ENCODE results near the gene KIAA1671. TPM values are rescaled to one million over a fixed set of nuclear protein-coding genes. Genes with fewer than 3 reads are reported as not detected.
"Not testable (repeated sequence)": the region's sequence is repeated elsewhere in the genome, so short reads cannot be mapped to it uniquely, and the experiment has no call there.

KIAA1671 gene
- polyA plus RNA-seq, 2 donors, result 14.2 to 17.7 TPM

DNA sequence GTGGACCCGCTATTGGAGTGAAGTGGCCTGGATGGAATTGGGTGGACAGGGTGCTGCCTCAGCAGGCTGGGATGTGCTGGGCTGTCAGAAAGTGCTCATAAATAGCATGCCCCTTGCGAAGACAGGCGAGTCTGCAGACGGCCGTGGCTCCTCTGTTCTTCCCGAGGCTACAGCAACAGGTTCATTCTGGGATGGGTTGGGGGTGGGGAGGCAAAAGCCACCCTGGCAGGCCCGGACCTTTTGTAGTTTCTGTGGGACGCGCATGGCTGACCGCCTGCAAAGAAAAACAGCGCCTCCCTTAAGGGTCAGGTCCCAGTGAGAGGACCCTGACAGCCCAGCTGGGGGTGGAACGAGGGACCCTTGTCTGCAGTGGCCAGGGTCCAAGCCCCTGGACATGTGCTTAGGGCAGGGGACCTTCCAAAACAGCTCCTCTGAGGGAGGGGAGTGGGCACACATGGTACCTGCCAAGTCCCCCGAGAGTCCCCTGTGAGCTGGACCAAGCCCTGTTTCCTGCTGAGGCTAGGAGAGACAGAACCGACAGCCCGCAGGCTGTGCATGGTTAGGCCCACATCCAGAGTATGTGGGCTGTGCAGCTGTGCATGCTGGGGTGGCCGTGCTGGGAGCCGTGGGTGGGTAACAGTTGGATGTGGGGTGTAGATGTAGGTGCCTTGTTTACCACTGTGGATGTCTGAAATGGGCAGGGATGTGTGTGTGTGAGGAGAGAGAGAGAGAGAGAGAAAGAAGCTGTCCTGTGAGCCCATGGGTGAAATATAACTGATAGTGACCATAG, 247.4 kb downstream of the KIAA1671 start, which contains the start of gene CRYBB3:
CRYBB3 (plus strand) TSS at position 128 of the 790 bp plus-strand sequence. CDS start 1,539 bp downstream, outside the sequence.
- no peak within 1 kb of the TSS for H3K4me3 ChIP-seq (ENCODE audit: low read depth in 1 of 2, low read length in 2 of 2)
- no peaks in the 10 kb centered on the region for H3K9me3 ChIP-seq (ENCODE audit: control insufficient read depth in 2 of 2, insufficient read depth in 1 of 2, low read depth in 1 of 2, low read length in 1 of 2)
- 66 to 72% methylated on average over 17 of the region's 17 CpGs for WGBS, 2 donors
- no peaks in the 10 kb centered on the region for H3K4me1 ChIP-seq (ENCODE audit: control insufficient read depth in 2 of 2, insufficient read depth in 2 of 2, low read length in 1 of 2)
- H3K27me3 ChIP-seq (ENCODE audit: control insufficient read depth in 1 of 2, insufficient read depth in 2 of 2, low read length in 2 of 2), result no peaks in the 10 kb centered on the region
- no peak within 1 kb of the TSS for H3K27ac ChIP-seq (ENCODE audit: low read depth in 2 of 2, low read length in 1 of 2)
- H3K36me3 ChIP-seq (ENCODE audit: control insufficient read depth in 2 of 2, insufficient read depth in 2 of 2, low read length in 1 of 2), result peaks cover 0 to 23% of the 10 kb centered on the region in 2 donors

DNA sequence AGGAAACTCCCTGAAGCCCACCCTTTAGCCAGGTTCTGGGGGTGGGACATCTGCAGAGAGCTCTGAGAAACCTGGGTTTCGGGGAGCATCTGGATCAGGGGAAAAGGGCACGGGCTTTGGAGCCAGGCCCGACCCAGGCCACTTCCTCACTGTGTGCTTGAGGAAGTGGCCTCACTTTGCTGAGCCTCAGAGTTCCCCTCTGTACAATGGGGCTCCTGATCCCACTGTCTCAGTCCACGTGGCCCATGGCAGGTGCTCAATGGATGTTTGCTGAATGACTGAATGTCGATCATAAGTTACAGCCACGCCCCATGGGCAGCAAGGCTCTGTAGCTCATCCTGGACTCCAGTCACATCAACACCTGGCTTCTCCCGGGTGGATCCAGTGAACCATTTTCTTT, 248.5 kb downstream of the KIAA1671 start:
- WGBS, 2 donors, result 67 to 68% methylated on average over 7 of the region's 7 CpGs
- H3K9me3 ChIP-seq (ENCODE audit: control insufficient read depth in 2 of 2, insufficient read depth in 1 of 2, low read depth in 1 of 2, low read length in 1 of 2), result no peaks in the 10 kb centered on the region
- peaks cover 0 to 19% of the 10 kb centered on the region in 2 donors for H3K36me3 ChIP-seq (ENCODE audit: control insufficient read depth in 2 of 2, insufficient read depth in 2 of 2, low read length in 1 of 2)
- H3K4me1 ChIP-seq (ENCODE audit: control insufficient read depth in 2 of 2, insufficient read depth in 2 of 2, low read length in 1 of 2), result no peaks in the 10 kb centered on the region
- H3K27me3 ChIP-seq (ENCODE audit: control insufficient read depth in 1 of 2, insufficient read depth in 2 of 2, low read length in 2 of 2), result no peaks in the 10 kb centered on the region
- H3K27ac ChIP-seq (ENCODE audit: low read depth in 2 of 2, low read length in 1 of 2), result no peak overlapping the region
- H3K4me3 ChIP-seq (ENCODE audit: low read depth in 1 of 2, low read length in 2 of 2), result no peak overlapping the region

DNA sequence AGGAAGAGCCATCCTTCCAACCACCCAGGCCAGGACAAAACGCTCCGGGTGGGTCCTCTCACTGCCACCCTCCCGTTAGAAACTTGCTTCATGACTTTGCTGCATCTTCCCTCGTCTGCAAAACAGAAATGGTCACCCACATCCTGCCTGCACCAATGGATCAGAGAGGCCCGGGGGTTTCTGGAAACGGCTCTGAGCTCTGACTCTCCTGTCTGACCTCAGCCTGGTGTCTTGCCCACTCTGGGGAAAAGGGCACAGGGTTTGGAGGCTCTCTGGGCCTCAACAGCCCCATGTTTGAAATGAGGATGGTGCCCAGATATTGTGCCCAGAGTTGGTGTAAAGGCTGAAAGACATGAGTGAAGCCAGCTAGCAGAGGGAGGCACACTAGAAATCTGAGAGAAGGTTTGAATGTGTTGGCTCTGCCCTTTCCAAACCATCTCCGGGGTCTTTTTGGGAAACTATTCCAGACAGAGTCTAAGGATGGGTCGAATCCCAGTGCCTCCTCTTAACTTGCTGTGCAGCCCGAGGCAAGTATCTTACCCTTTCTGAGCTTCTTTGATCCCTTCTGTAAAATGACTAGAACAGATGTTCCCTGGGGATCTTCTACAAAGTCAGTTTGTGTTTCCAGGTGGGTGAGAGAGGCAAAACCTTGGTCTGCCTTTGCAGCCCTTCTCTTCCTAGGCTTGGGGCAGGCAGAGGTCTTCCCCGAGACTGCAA, 249.2 kb downstream of the KIAA1671 start:
- 58 to 66% methylated on average over 10 of the region's 10 CpGs for WGBS, 2 donors
- no peaks in the 10 kb centered on the region for H3K9me3 ChIP-seq (ENCODE audit: control insufficient read depth in 2 of 2, insufficient read depth in 1 of 2, low read depth in 1 of 2, low read length in 1 of 2)
- H3K27me3 ChIP-seq (ENCODE audit: control insufficient read depth in 1 of 2, insufficient read depth in 2 of 2, low read length in 2 of 2), result no peaks in the 10 kb centered on the region
- H3K36me3 ChIP-seq (ENCODE audit: control insufficient read depth in 2 of 2, insufficient read depth in 2 of 2, low read length in 1 of 2), result peaks cover 0 to 17% of the 10 kb centered on the region in 2 donors
- no peaks in the 10 kb centered on the region for H3K4me1 ChIP-seq (ENCODE audit: control insufficient read depth in 2 of 2, insufficient read depth in 2 of 2, low read length in 1 of 2)
- no peak overlapping the region for H3K4me3 ChIP-seq (ENCODE audit: low read depth in 1 of 2, low read length in 2 of 2)
- no peak overlapping the region for H3K27ac ChIP-seq (ENCODE audit: low read depth in 2 of 2, low read length in 1 of 2)

DNA sequence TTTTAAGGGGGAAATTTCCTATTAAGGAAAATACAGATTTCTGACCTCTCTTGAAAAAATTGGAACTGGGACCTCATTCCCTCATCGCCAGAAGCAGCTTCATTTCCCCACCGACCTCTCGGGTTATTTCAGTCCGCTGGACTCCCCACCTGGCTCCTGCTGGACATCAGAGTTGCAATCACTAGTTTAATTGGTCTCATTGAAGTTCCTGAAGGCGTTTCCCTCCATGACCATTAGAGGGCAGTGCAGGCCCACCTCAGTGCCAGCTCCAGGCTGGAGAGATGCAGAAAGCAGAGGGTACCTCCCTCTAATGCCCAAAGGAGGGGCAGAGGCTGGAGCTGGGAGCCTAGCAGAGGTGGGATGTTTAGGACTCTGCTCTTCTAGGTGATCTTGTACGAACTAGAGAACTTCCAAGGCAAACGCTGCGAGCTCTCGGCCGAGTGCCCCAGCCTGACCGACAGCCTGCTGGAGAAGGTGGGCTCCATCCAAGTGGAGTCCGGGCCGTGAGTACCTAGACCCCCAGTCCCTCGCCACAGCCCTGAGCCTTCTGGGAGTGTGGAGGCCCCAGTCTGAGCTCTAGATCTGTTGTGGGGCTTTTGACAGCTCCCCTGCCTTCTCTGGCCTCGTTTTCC, 249.9 kb downstream of the KIAA1671 start:
- no peaks in the 10 kb centered on the region for H3K27me3 ChIP-seq (ENCODE audit: control insufficient read depth in 1 of 2, insufficient read depth in 2 of 2, low read length in 2 of 2)
- 54 to 58% methylated on average over 15 of the region's 15 CpGs for WGBS, 2 donors
- no peaks in the 10 kb centered on the region for H3K9me3 ChIP-seq (ENCODE audit: control insufficient read depth in 2 of 2, insufficient read depth in 1 of 2, low read depth in 1 of 2, low read length in 1 of 2)
- no peak overlapping the region for H3K27ac ChIP-seq (ENCODE audit: low read depth in 2 of 2, low read length in 1 of 2)
- H3K4me1 ChIP-seq (ENCODE audit: control insufficient read depth in 2 of 2, insufficient read depth in 2 of 2, low read length in 1 of 2), result no peaks in the 10 kb centered on the region
- no peak overlapping the region for H3K4me3 ChIP-seq (ENCODE audit: low read depth in 1 of 2, low read length in 2 of 2)
- H3K36me3 ChIP-seq (ENCODE audit: control insufficient read depth in 2 of 2, insufficient read depth in 2 of 2, low read length in 1 of 2), result peaks cover 0 to 15% of the 10 kb centered on the region in 2 donors

DNA sequence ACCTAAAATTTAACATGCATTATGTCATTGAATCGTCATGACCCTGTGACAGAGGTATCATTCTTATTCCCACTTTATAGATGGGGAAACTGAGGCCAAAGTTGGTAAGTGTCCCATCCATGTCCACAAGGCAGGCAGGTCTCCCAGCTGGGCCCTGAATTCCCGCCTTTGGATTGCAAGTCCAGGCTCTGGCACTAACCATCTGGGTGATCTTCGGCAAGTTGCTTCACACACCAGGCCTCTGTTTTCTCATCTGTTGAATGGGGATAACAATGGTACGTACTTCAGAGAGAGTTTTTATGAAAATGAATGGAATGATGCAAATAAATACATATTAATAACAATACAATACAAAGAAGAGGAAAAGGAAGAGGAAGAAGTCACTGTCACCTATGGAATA, 250.6 kb downstream of the KIAA1671 start:
- 87 to 90% methylated on average over 4 of the region's 4 CpGs for WGBS, 2 donors
- H3K27ac ChIP-seq (ENCODE audit: low read depth in 2 of 2, low read length in 1 of 2), result no peak overlapping the region
- H3K36me3 ChIP-seq (ENCODE audit: control insufficient read depth in 2 of 2, insufficient read depth in 2 of 2, low read length in 1 of 2), result peaks cover 0 to 8% of the 10 kb centered on the region in 2 donors
- H3K4me3 ChIP-seq (ENCODE audit: low read depth in 1 of 2, low read length in 2 of 2), result no peak overlapping the region
- H3K9me3 ChIP-seq (ENCODE audit: control insufficient read depth in 2 of 2, insufficient read depth in 1 of 2, low read depth in 1 of 2, low read length in 1 of 2), result no peaks in the 10 kb centered on the region
- H3K4me1 ChIP-seq (ENCODE audit: control insufficient read depth in 2 of 2, insufficient read depth in 2 of 2, low read length in 1 of 2), result no peaks in the 10 kb centered on the region
- no peaks in the 10 kb centered on the region for H3K27me3 ChIP-seq (ENCODE audit: control insufficient read depth in 1 of 2, insufficient read depth in 2 of 2, low read length in 2 of 2)

DNA sequence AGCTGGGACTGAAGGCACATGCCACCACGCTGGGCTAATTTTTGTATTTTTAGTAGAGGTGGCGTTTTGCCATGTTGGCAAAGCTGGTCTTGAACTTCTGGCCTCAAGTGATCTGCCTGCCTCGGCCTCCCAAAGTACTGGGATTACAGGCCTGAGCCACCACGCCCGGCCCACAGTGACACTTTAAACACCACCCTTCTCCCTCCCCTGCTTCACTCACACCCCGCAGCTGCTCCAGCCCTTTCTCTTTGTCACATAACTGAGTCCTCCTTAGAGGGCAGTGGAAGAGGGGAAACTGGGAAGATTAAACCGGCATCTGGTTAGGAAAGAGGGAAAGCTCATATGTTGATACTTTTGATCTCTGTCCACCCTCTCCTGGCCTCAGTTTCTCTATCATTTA, 252.0 kb downstream of the KIAA1671 start:
- H3K9me3 ChIP-seq (ENCODE audit: control insufficient read depth in 2 of 2, insufficient read depth in 1 of 2, low read depth in 1 of 2, low read length in 1 of 2); H3K36me3 ChIP-seq (ENCODE audit: control insufficient read depth in 2 of 2, insufficient read depth in 2 of 2, low read length in 1 of 2); H3K4me1 ChIP-seq (ENCODE audit: control insufficient read depth in 2 of 2, insufficient read depth in 2 of 2, low read length in 1 of 2); H3K27ac ChIP-seq (ENCODE audit: low read depth in 2 of 2, low read length in 1 of 2); H3K27me3 ChIP-seq (ENCODE audit: control insufficient read depth in 1 of 2, insufficient read depth in 2 of 2, low read length in 2 of 2); H3K4me3 ChIP-seq (ENCODE audit: low read depth in 1 of 2, low read length in 2 of 2): not testable (repeated sequence)
- WGBS, 2 donors, result 75 to 78% methylated on average over 7 of the region's 7 CpGs

DNA sequence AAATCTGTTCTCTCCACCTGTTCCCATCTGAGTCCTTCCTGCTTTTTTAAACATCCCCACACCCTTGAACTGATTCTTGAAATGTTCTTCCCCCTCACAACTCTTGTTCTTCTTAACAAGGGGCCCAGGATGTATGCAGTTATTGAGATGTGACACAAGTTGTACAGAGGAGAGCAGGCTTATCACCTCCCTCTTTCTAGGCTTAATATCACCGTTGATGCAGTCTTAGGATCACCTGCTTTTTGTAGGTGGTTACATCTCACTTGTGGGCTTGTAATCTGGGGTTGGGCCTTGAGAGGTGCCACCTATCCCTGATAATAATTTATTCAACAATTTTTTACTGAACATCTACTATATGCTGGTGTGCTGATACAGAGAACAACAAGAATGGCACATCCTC, 253.3 kb downstream of the KIAA1671 start:
- 70 to 85% methylated on average over 1 of the region's 1 CpG for WGBS, 2 donors
- Histone ChIP-seq H3K4me3 (ENCODE audit: low read depth in 1 of 2, low read length in 2 of 2) (no peak overlapping the region), H3K4me1 (ENCODE audit: control insufficient read depth in 2 of 2, insufficient read depth in 2 of 2, low read length in 1 of 2) (no peaks in the 10 kb centered on the region), H3K36me3 (ENCODE audit: control insufficient read depth in 2 of 2, insufficient read depth in 2 of 2, low read length in 1 of 2) (peaks cover 0 to 6% of the 10 kb centered on the region in 2 donors), H3K9me3 (ENCODE audit: control insufficient read depth in 2 of 2, insufficient read depth in 1 of 2, low read depth in 1 of 2, low read length in 1 of 2) (no peaks in the 10 kb centered on the region), H3K27ac (ENCODE audit: low read depth in 2 of 2, low read length in 1 of 2) (no peak overlapping the region), H3K27me3 (ENCODE audit: control insufficient read depth in 1 of 2, insufficient read depth in 2 of 2, low read length in 2 of 2) (no peaks in the 10 kb centered on the region)

DNA sequence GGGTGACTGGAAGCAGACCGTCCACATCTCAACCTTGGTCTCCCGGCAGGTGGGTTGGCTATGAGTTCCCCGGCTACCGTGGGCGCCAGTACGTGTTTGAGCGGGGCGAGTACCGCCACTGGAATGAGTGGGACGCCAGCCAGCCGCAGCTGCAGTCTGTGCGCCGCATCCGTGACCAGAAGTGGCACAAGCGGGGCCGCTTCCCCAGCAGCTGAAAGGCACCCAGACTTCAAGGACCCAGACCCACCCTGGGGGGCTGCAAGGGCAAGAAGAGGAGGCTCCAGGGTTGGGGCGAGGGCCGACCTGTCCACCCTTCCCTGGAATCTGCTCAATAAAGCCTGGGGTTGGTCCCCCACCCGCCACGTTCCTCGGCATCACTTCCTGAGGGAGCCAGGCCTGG, 254.5 kb downstream of the KIAA1671 start:
- WGBS, 2 donors, result 89 to 95% methylated on average over 21 of the region's 21 CpGs
- no peaks in the 10 kb centered on the region for H3K4me1 ChIP-seq (ENCODE audit: control insufficient read depth in 2 of 2, insufficient read depth in 2 of 2, low read length in 1 of 2)
- H3K4me3 ChIP-seq (ENCODE audit: low read depth in 1 of 2, low read length in 2 of 2), result no peak overlapping the region
- H3K36me3 ChIP-seq (ENCODE audit: control insufficient read depth in 2 of 2, insufficient read depth in 2 of 2, low read length in 1 of 2), result peaks cover 0 to 4% of the 10 kb centered on the region in 2 donors
- no peaks in the 10 kb centered on the region for H3K9me3 ChIP-seq (ENCODE audit: control insufficient read depth in 2 of 2, insufficient read depth in 1 of 2, low read depth in 1 of 2, low read length in 1 of 2)
- H3K27me3 ChIP-seq (ENCODE audit: control insufficient read depth in 1 of 2, insufficient read depth in 2 of 2, low read length in 2 of 2), result no peaks in the 10 kb centered on the region
- H3K27ac ChIP-seq (ENCODE audit: low read depth in 2 of 2, low read length in 1 of 2), result no peak overlapping the region

DNA sequence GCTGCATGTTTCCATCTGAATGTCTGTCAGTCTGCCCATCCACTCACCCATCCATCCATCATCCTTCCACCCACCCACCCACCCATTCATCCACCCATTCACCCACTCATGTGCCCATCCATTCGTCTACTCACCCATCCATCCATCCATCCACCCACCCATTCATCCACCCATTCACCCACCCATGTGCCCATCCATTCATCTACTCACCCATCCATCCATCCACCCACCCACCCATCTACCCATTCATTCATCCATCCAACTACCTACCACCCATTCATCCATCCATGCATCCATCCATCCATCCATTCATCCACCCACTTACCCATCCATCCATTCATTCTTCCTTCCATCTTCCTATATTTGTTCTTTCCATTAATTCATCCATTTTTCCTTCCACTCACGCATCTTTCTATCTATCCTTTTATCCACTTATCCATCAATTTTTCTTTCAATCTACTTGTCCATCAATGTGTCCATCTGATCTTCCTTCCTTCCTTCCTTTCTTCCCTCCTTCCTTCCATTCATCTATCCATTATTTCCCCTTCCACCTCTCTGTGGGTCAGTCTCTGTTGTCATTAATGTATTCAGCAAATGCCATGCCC, 255.1 kb downstream of the KIAA1671 start:
- H3K4me3 ChIP-seq (ENCODE audit: low read depth in 1 of 2, low read length in 2 of 2), result no peak overlapping the region
- no peaks in the 10 kb centered on the region for H3K27me3 ChIP-seq (ENCODE audit: control insufficient read depth in 1 of 2, insufficient read depth in 2 of 2, low read length in 2 of 2)
- 42 to 85% methylated on average over 2 of the region's 2 CpGs for WGBS, 2 donors

More for the DNA sequence above, 255.1 kb downstream of the KIAA1671 start:
- H3K27ac ChIP-seq (ENCODE audit: low read depth in 2 of 2, low read length in 1 of 2), result no peak overlapping the region
- no peaks in the 10 kb centered on the region for H3K4me1 ChIP-seq (ENCODE audit: control insufficient read depth in 2 of 2, insufficient read depth in 2 of 2, low read length in 1 of 2)
- peaks cover 0 to 4% of the 10 kb centered on the region in 2 donors for H3K36me3 ChIP-seq (ENCODE audit: control insufficient read depth in 2 of 2, insufficient read depth in 2 of 2, low read length in 1 of 2)
- no peaks in the 10 kb centered on the region for H3K9me3 ChIP-seq (ENCODE audit: control insufficient read depth in 2 of 2, insufficient read depth in 1 of 2, low read depth in 1 of 2, low read length in 1 of 2)

Data from esophagus (tissue), 2 donors.